HG03439 (cell line): ENCODE data around the gene HIBADH.

Experiments
- ATAC-seq: cut with Tn5 transposase; IDR thresholded peaks from one replicate; pipeline ENCODE4 v1.9.1; 2021; ENCODE audit warnings: mild to moderate bottlenecking, moderate library complexity; ENCODE audit not compliant: unreplicated experiment

The HIBADH gene

DNA sequence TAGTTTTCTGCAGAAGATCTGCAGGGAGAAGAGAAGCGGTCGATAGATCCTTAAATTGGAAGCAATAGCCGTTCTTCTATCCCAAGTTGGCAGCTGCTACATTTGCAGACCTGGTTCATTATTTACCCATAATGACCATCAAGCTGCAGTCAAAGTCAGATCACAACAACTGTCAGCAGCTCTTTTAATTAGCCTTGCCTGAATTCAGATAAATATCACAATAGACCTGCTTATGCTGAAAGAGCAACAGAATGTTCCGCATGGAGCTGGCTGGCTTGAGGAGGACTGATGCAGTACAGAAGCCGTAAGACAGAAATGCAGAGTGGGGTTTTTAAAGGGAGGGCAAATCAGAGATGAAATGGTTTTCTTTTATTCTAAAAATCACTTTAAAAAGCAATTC, 109.4 kb downstream of the HIBADH start:
- ATAC-seq = no peak

DNA sequence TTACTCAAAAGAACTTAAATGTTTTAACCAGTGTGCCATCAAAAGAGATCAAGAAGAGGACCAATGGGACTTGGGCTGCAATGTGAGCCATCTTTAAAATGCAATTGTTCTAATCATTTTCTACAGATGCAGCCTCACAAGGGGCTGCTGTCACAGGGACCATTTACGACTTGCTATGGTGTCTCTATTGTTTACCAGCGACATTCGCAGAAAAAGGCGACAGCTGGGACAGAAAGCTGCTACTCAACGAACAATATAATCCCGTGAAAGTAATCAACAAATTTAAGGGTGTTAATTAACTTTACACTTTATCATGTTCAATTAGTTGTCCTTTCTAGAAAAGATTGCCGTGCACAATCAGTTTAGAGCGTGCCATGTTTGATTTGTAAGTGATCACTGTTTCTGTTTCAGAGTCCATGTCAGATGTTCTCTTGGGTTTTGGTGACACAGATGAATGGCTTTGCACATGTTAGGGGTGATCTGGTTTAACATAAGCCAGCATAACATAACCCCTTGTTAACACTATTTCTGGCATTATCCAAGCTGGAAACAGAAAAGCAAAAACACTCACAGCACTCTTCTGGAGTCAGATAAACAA, 110.8 kb downstream of the HIBADH start:
- no peak for ATAC-seq

GRCh38 chr7:27549606-27550005, 113.1 kb downstream of the HIBADH start:
- no peak for ATAC-seq

GRCh38 chr7:27548304-27548703, 114.4 kb downstream of the HIBADH start:
- no peak for ATAC-seq

DNA sequence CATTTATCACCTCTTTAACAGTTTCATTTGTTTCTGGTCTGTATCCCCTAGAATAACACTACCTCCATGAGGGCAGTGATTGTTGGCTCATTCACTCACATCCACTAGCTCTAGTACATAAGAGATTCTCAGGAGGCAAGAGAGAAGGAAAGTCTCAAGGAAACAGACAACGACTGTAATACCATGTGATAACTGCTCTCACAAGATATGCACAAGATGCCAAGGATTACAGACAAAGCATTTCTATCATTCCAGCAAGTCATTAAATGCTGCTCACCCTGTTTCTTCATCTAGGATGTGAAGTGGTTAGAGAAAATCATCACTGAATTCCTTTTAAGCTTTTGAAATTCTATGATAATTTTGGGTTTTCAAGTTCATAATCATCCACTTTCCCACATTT, 115.3 kb downstream of the HIBADH start:
- no peak for ATAC-seq

- ATAC-seq = no peak
Observed at GRCh38 chr7:27546610-27547009, 116.1 kb downstream of the HIBADH start.

- no peak for ATAC-seq
Observed at GRCh38 chr7:27535795-27536194, 126.9 kb downstream of the HIBADH start.

DNA sequence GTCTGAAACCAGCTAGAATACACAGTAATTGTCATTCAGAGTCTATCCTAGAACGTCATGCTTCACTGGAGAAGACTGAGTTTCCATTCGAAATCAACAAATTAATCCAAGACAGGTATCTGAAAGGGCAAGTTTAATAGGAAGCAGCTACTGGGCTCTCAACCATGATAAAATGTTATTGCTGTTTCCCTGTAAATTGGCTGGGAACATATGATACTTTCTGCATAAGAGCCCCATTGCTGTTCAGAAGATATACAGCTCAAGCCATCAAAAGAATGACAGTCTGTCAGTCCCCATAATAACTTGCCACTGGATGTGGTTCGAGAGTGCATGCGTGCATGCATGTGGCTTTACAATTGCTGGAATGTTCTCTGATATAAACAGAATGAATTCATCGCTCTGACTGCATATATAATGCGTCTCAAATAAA, 129.0 kb downstream of the HIBADH start:
- no peak for ATAC-seq

DNA sequence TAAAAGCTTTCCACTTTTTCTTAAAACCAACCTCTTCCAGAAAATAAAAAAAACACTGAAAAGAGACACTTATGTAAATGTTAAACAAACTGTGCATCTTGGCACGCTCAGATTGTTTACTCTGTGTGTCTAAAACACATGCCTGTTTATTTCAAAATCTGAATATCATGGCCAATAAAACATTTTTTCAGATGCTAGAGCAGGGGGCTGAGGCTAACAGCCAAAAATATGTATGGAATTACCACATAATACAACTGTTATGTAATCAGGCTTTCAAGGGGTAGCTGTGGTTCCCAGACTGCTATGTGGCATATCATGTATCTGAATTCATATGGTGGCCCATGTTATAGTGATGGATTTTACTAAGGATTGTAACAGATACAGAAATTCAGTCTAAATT, 130.4 kb downstream of the HIBADH start:
- ATAC-seq = no peak

DNA sequence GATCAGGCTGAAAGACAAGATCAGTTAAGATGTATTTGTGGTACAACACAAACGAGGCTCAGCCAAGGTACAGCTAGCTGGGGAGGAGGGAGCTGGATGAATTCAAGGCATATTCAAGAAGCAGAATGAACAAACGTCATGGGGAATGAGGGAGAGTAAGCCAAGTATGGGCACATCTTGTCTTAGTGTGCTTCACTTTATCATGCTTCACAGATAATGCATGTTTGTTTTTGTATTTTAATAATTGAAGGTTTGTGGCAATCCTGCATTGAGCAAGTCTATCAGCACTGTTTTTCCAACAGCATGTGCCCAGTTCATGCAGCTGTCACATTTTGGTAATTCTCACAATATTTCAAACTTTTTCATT, 135.4 kb downstream of the HIBADH start:
- ATAC-seq = no peak

- ATAC-seq = no peak
Observed at GRCh38 chr7:27526611-27527347, 135.9 kb downstream of the HIBADH start.

DNA sequence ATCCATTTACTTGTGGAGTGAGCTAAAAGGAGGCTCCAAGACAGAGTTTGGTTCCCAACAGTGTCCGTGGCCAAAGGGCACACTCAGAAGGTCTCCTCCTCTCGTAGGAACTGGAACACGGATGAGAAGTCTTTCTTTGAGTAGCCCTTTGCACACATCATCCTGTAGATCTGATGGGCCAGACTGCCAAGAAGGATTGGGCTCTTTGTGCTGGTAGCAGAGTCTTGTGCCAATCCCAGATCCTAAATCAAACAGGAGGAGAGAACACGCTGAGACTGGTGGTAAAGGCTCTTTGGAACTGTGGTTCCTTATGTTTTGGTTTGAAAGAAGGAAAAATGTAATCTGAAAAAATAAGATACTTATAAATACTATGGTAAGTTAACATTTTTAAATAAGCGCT, 136.6 kb downstream of the HIBADH start:
- no peak for ATAC-seq

DNA sequence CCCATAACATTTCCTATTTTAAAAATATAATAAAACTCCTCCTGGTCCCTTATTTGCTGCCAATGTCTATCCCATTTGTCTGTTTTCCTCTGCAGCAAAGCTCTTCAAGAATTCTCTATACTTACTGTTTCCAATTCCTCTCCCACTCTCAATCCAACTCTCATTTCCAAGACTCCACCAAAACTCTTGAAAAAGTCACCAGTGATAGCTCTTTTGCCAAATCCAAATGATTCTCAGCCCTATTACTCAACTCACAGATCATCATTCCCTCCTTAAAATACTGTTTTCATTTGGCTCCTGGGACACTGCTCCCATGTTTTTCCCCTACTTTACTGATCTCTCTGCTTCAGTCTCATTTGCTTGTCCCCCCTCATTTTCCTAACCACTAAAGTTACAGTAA, 139.4 kb downstream of the HIBADH start:
- ATAC-seq = no peak

GRCh38 chr7:27522566-27522965, 140.1 kb downstream of the HIBADH start:
- no peak for ATAC-seq

GRCh38 chr7:27520815-27521790, 141.6 kb downstream of the HIBADH start:
- ATAC-seq = no peak

- ATAC-seq = no peak
Observed at GRCh38 chr7:27519793-27520469, 142.8 kb downstream of the HIBADH start.

DNA sequence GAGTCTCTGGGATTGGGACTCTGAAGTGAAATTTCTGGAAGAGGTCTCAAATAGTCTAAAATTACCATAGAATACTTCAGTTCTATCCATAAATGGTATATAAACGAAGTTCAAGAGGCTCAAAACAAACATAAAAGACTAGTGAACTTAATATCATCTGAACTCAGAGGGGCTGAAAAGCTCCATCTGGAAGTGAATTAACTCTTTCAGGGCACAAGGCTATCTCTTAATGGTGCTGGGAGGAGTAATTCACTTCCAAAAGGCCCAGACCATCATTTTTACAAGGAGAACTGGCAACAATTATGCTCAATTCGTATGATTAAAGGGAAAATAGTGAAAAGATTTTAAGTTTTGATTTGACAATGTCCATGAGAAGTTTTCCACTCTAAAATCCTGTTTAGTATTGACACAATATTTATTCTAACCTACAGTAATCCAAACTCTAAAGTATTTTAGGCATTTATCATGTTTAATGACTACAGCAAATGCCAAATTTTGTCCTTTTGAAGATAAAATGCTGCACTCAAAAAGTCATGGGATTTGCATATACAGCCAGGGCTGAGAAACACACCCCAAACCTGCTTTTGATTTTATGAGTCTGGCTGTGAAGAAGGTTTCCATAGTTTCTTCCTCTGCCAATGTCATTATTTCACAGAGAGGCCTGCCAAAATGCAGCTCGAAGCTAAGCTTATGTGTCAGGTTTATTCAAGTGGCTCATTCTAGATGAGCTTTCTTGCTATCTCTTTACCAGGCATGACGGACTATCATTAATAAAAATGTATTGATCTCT, 143.9 kb downstream of the HIBADH start:
- ATAC-seq = no peak

GRCh38 chr7:27516421-27516820, 146.3 kb downstream of the HIBADH start:
- ATAC-seq = no peak

DNA sequence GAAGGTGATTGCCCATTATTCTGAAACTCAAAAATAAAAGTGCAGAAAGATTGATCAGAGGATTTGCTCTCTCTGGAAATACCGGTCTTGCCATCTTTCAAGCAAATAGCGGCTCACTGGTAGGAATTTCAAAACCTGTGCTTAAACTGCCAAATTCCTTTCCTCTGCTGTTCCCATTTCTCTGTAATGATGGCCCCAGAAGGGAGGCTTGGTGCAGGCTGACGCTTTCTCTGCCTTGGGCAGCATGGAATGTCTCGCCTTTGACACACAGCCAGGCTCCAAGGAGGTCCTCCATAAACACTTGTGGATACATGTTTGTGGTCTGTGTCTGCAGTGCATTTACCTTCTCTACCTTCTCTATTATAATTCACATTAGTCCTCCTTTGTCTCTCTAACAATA, 146.8 kb downstream of the HIBADH start:
- ATAC-seq = no peak

- ATAC-seq = no peak
Observed at GRCh38 chr7:27514861-27515260, 147.8 kb downstream of the HIBADH start.
